ENCODE data around the gene FGF21. TPM values are rescaled to one million over a fixed set of nuclear protein-coding genes. Genes with fewer than 3 reads are reported as not detected.

The FGF21 gene
- total and polyA plus RNA-seq, 2 experiments from 2014 or later, result not detected

DNA sequence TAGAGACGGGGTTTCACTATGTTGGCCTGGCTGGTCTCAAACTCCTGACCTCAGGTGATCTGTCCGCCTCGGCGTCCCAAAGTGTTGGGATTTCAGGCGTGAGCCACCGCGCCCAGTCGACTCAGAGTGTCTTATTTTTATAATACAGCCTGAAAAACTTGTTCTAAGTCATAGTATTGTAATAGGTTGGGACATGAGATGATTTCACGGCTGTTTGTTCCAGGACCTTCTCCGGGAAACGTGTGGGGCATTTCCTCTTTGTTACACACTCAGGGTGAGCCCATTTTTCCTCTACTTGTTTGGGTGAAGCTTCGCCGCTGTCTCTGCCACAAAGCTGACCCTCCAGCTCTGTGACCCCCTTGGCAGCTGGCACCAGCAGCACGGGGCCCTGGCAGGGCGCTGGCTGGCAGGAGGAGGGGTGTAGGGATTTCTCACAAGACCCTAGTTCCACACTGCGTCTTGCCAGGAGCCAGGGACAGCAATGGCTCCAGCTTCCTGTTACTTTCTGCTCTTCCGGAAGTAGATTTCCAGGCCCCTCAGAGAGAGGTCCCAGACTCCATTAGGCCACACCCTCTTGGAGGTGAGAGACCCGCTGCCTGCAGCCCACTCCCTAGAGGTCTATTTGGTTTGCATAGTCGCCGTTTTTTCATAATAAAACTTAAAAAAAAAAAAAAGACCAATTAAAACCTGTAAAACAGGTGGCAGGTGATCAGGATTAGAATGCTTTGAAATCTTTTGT is 15.6 kb downstream of the FGF21 start:
- Histone ChIP-seq H3K27me3 (no peaks in the 10 kb centered on the region), H3K27ac (no peak overlapping the region), H3K36me3 (no peaks in the 10 kb centered on the region), H3K4me3 (no peak overlapping the region), H3K4me1 (ENCODE audit: low read depth) (no peaks in the 10 kb centered on the region), H3K9me3 (ENCODE audit: low read depth) (no peaks in the 10 kb centered on the region)
- TF ChIP-seq, protein P1, sequence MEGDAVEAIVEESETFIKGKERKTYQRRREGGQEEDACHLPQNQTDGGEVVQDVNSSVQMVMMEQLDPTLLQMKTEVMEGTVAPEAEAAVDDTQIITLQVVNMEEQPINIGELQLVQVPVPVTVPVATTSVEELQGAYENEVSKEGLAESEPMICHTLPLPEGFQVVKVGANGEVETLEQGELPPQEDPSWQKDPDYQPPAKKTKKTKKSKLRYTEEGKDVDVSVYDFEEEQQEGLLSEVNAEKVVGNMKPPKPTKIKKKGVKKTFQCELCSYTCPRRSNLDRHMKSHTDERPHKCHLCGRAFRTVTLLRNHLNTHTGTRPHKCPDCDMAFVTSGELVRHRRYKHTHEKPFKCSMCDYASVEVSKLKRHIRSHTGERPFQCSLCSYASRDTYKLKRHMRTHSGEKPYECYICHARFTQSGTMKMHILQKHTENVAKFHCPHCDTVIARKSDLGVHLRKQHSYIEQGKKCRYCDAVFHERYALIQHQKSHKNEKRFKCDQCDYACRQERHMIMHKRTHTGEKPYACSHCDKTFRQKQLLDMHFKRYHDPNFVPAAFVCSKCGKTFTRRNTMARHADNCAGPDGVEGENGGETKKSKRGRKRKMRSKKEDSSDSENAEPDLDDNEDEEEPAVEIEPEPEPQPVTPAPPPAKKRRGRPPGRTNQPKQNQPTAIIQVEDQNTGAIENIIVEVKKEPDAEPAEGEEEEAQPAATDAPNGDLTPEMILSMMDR (IDR thresholded peaks at IDR 0.05; ENCODE audit: low read depth, low read length), result no peak
- DNase-seq (ENCODE audit: low read depth in 1 of 2, low spot score in 1 of 2), result no peak

GRCh38 chr19:48772503-48772953 is 17.2 kb downstream of the FGF21 start:
- DNase-seq (ENCODE audit: low read depth in 1 of 2, low spot score in 1 of 2), result no peak
- no peaks in the 10 kb centered on the region for H3K36me3 ChIP-seq
- no peaks in the 10 kb centered on the region for H3K4me1 ChIP-seq (ENCODE audit: low read depth)
- TF ChIP-seq, protein P1 (IDR thresholded peaks at IDR 0.05; ENCODE audit: low read depth, low read length), result no peak
- no peak overlapping the region for H3K27ac ChIP-seq
- H3K27me3 ChIP-seq, result no peaks in the 10 kb centered on the region
- no peak overlapping the region for H3K4me3 ChIP-seq
- H3K9me3 ChIP-seq (ENCODE audit: low read depth), result no peaks in the 10 kb centered on the region

DNA sequence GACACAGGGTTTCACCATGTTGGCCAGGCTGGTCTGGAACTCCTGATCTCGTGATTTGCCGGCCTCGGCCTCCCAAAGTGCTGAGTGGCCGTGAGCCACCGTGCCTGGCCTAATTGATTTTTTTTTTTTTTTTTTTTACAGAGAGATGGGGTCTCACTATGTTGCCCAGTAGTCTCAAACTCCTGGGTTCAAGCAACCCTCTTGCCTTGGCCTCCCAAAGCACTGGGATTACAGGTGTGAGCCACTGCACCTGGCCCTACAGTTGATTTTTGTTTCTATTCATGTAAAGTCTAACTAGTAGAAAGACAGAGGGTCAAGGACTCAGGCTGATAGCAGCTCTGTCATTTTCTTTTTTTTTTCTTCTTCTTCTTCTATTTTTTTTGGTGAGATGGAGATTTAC is 21.8 kb downstream of the FGF21 start:
- no peaks in the 10 kb centered on the region for H3K4me1 ChIP-seq (ENCODE audit: low read depth)
- no peaks in the 10 kb centered on the region for H3K36me3 ChIP-seq
- H3K9me3 ChIP-seq (ENCODE audit: low read depth), result no peaks in the 10 kb centered on the region
- no peak for DNase-seq (ENCODE audit: low read depth in 1 of 2, low spot score in 1 of 2)
- H3K27me3 ChIP-seq, result no peaks in the 10 kb centered on the region
- no peak overlapping the region for H3K4me3 ChIP-seq
- H3K27ac ChIP-seq, result no peak overlapping the region
- TF ChIP-seq, protein P1 (IDR thresholded peaks at IDR 0.05; ENCODE audit: low read depth, low read length), result no peak

DNA sequence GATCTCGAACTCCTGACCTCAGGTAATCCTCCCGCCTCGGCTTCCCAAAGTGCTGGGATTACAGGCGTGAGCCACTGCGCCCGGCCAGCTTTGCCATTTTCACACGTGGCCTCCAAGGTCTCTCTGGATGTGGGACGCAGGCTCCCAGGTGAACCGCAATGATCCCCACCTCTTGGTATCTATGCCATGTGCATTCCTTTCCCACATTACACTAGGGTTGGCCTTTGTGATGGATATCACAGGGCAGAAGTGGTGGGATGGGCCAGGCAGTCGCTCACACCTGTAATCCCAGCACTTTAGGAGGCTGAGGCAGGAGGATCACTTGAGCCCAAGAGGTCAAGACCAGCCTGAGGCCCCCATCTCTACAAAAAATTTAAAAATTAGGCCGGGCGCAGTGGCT is 22.4 kb downstream of the FGF21 start:
- Histone ChIP-seq H3K4me1 (ENCODE audit: low read depth) (no peaks in the 10 kb centered on the region), H3K9me3 (ENCODE audit: low read depth) (no peaks in the 10 kb centered on the region), H3K27me3 (no peaks in the 10 kb centered on the region), H3K4me3 (no peak overlapping the region), H3K36me3 (no peaks in the 10 kb centered on the region), H3K27ac (no peak overlapping the region)
- no peak for DNase-seq (ENCODE audit: low read depth in 1 of 2, low spot score in 1 of 2)
- TF ChIP-seq, protein P1 (IDR thresholded peaks at IDR 0.05; ENCODE audit: low read depth, low read length), result no peak

DNA sequence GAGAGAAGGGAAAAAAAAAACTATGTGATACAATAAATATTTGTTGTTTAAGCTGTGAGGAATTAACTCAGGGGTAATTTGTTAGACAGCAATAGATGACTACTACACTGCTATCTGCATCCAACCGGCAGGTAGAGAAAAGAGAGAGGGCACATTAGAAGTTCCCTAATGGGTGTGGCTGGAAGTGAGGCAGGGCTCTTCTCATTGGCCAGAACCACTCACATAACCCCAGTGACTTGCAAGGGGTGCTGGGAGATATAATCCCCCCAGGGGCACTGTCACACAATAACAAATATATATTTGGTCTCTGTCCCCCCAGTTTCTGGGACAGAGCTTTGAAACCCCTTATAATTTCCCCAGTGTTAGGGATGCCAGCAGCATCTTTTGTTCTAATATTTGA is 24.3 kb downstream of the FGF21 start:
- Histone ChIP-seq H3K9me3 (ENCODE audit: low read depth) (no peaks in the 10 kb centered on the region), H3K36me3 (no peaks in the 10 kb centered on the region), H3K27ac (no peak overlapping the region), H3K27me3 (no peaks in the 10 kb centered on the region), H3K4me3 (no peak overlapping the region), H3K4me1 (ENCODE audit: low read depth) (no peaks in the 10 kb centered on the region)
- TF ChIP-seq, protein P1 (IDR thresholded peaks at IDR 0.05; ENCODE audit: low read depth, low read length), result no peak
- no peak for DNase-seq (ENCODE audit: low read depth in 1 of 2, low spot score in 1 of 2)

Measured in cardiac muscle cell (in vitro differentiated cells and primary cell).